ENCODE data around the gene TRIM5.

TRIM5 gene

GRCh38 chr11:5622802-5623201 is 62.1 kb downstream of the TRIM5 start:
- DNase-seq: no peak

DNA sequence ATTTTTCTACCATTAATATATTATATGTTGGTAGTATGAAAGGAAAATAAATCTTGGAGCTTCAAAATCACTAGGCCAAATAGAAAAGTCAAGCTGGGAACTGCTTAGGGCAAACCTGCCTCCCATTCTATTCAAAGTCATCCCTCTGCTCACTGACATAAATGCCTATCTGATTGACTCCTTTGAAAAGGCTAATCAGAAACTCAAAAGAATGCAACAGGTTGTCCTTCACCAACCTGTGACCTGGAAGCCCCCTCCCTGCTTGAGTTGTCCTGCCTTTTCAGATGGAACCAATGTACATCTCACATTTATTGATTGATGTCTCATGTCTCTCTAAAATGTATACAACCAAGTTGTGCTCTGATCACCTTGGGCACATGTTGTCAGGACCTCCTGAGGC is 63.3 kb downstream of the TRIM5 start:
- DNase-seq: no peak

DNA sequence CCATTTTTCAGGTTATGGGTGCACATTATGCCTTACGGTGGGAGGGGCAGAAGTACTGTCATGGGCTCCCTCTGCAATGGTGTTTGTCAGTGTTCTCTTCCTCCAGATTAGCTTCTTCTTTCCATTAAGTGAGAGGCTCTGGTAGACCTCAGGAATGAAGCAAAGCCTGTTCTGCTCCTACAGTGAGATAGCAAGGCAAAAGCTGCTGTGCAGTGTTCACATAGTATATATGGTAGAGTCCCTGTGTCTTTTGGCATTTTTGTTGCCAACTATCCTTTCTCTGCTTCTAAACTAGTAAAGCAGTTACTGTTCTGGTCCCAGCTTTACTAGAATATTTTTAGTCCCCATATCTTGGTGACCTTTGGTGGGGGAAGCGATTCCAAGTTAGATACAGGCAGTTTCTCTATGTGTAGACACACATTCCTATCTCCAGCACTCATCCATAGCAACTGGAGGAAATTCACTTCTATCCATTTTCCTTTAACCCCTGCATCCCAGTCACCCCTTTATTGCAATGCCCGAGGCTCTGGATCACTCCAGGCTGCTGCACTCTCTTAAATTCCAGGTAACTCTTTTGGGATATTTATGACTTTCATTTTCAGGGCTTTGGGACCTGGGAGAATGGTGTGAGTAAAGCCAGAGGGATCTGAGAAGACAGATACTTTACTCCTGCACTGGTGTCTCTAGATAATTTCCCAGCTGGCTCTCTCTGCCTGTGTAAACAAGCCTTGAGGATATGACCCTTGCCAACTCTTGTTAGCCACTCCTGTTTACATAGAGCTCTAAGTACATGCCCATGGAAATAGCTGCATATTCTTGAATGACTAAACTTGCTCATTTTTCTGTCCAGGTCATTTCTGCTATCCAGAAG is 64.0 kb downstream of the TRIM5 start:
- DNase-seq: no peak

- DNase-seq: no peak
Measured at GRCh38 chr11:5618807-5619206, 66.1 kb downstream of the TRIM5 start.
